PC-9 (cell line): ENCODE measurements around the gene MOB3C.

ENCODE experiments used
- EZH2 ChIP-seq: fragments of 200-600 bp; sonication (generic); IDR thresholded peaks from 2 replicates; pipeline ENCODE4 v1.8.0; 2017; ENCODE audit warnings: antibody characterized with exemption, low read depth
- TF ChIP-seq, protein P1 (sequence below): fragments of 200-600 bp; sonication (generic); conservative IDR thresholded peaks from 2 replicates; pipeline ENCODE4 v1.6.1; 2017; ENCODE audit warnings: mixed run types, antibody characterized with exemption, mild to moderate bottlenecking, moderate library complexity

DNA sequence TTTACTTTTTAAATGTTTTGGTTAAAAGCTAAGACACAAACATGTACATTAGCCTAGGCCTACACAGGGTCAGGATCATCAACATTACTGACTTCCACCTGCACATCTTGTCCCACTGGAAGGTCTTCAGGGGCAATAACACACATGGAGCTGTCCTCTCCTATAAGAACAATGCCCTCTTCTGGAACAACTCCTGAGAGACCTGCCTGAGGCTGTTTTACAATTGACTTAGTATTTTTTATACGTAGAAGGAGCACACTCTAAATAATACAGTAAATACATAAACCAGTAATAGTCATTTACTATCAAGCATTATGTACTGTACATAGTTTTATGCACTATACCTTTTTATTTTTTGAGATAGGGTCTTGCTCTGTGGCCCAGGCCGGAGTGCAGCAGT, 14.1 kb upstream of the MOB3C start:
- TF ChIP-seq, protein P1, sequence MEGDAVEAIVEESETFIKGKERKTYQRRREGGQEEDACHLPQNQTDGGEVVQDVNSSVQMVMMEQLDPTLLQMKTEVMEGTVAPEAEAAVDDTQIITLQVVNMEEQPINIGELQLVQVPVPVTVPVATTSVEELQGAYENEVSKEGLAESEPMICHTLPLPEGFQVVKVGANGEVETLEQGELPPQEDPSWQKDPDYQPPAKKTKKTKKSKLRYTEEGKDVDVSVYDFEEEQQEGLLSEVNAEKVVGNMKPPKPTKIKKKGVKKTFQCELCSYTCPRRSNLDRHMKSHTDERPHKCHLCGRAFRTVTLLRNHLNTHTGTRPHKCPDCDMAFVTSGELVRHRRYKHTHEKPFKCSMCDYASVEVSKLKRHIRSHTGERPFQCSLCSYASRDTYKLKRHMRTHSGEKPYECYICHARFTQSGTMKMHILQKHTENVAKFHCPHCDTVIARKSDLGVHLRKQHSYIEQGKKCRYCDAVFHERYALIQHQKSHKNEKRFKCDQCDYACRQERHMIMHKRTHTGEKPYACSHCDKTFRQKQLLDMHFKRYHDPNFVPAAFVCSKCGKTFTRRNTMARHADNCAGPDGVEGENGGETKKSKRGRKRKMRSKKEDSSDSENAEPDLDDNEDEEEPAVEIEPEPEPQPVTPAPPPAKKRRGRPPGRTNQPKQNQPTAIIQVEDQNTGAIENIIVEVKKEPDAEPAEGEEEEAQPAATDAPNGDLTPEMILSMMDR, result no peak
- TF ChIP-seq EZH2, result no peak
